K562 (cell line): ENCODE data around the gene BEST2. TPM values are rescaled to one million over a fixed set of nuclear protein-coding genes. Genes with fewer than 3 reads are reported as not detected.

Source experiments
- ARID3A ChIP-seq: IDR thresholded peaks from 2 replicates; pipeline ENCODE4 v1.6.1; 2012; ENCODE audit warnings: low read depth, low read length, improper control_type of control experiment, borderline replicate concordance
- ATF2 ChIP-seq: sonication (generic); formaldehyde crosslinking; IDR thresholded peaks from 2 replicates; pipeline ENCODE4 v1.8.1; 2022; ENCODE audit warnings: missing genetic modification reagents
- BRCA1 ChIP-seq, 2 experiments: fragments of 450-650 bp in 1 of 2; sonication (generic) in 1 of 2; formaldehyde crosslinking in 1 of 2; IDR thresholded peaks; 2 replicates each; pipeline versions ENCODE4 v1.5.0 to v1.6.1; 2017 to 2020; ENCODE audit warnings: mild to moderate bottlenecking in 1 of 2, missing genetic modification reagents in 1 of 2
- BRF2 ChIP-seq: IDR thresholded peaks from 3 replicates; pipeline ENCODE4 v1.6.1; 2011; ENCODE audit warnings: borderline replicate concordance, mild to moderate bottlenecking; ENCODE audit not compliant: insufficient read length, insufficient read depth
- CHCHD3 ChIP-seq: fragments of 250-450 bp; sonication (Bioruptor Pico); IDR thresholded peaks from 2 replicates; pipeline ENCODE4 v2.1.2; 2022; ENCODE audit warnings: mild to moderate bottlenecking
- CXXC5 ChIP-seq: fragments of 250-450 bp; sonication (Bioruptor Pico); IDR thresholded peaks from 2 replicates; pipeline ENCODE4 v1.8.0; 2022; ENCODE audit warnings: inconsistent platforms, mild to moderate bottlenecking, moderate library complexity
- EP300 ChIP-seq: IDR thresholded peaks from 2 replicates; pipeline ENCODE4 v1.6.1; 2012; ENCODE audit warnings: low read length, improper control_type of control experiment
- HCFC1 ChIP-seq: IDR thresholded peaks from 2 replicates; pipeline ENCODE4 v1.6.1; 2012; ENCODE audit warnings: low read depth, low read length, improper control_type of control experiment
- HDAC6 ChIP-seq: IDR thresholded peaks from 2 replicates; pipeline ENCODE4 v1.6.1; 2012; ENCODE audit warnings: low read depth, mild to moderate bottlenecking, control low read depth, inconsistent platforms, low read length, moderate library complexity
- KLF13 ChIP-seq: fragments of 450-650 bp; IDR thresholded peaks from 2 replicates; pipeline ENCODE4 v1.6.1; 2016; ENCODE audit warnings: missing genetic modification characterization, low read depth, mild to moderate bottlenecking, missing compliant biosample characterization, moderate library complexity, borderline replicate concordance
- NFIC ChIP-seq: fragments of 450-650 bp; IDR thresholded peaks from 2 replicates; pipeline ENCODE4 v1.6.1; 2017; ENCODE audit warnings: mild to moderate bottlenecking, inconsistent platforms
- NR0B1 ChIP-seq: fragments of 450-650 bp; IDR thresholded peaks from one replicate; pipeline ENCODE4 v1.6.1; 2018; ENCODE audit warnings: mild to moderate bottlenecking, moderate library complexity; ENCODE audit not compliant: partially characterized antibody
- PHTF2 ChIP-seq: fragments of 250-450 bp; sonication (Bioruptor Pico); IDR thresholded peaks from 2 replicates; pipeline ENCODE4 v1.5.0; 2021; ENCODE audit warnings: mild to moderate bottlenecking
- RBM25 ChIP-seq: fragments of 200-400 bp; formaldehyde crosslinking; IDR thresholded peaks from 2 replicates; pipeline ENCODE4 v1.6.1; 2018; ENCODE audit warnings: low read length, low read depth, moderate library complexity; ENCODE audit not compliant: severe bottlenecking
- RBM39 ChIP-seq: fragments of 200-400 bp; formaldehyde crosslinking; optimal IDR thresholded peaks from 2 replicates; pipeline ENCODE3; 2018; ENCODE audit warnings: low read depth, low read length
- SMC3 ChIP-seq: conservative IDR thresholded peaks from 2 replicates; pipeline ENCODE4 v1.6.1; 2011; ENCODE audit warnings: low read depth, low read length, improper control_type of control experiment; ENCODE audit not compliant: insufficient read depth
- UBTF ChIP-seq, 2 experiments: IDR thresholded peaks; 2 replicates each; pipeline ENCODE4 v1.6.1; 2012; ENCODE audit warnings: improper control_type of control experiment in 2 of 2, low read depth in 2 of 2, low read length in 2 of 2, borderline replicate concordance in 1 of 2
- ZNF41 ChIP-seq: fragments of 250-450 bp; sonication (Bioruptor Pico); conservative IDR thresholded peaks from 2 replicates; pipeline ENCODE4 v1.4.0; 2020; ENCODE audit warnings: mild to moderate bottlenecking
- ZNF57 ChIP-seq: fragments of 450-650 bp; formaldehyde crosslinking; IDR thresholded peaks from 2 replicates; pipeline ENCODE4 v1.4.0; 2020; ENCODE audit warnings: mild to moderate bottlenecking, moderate library complexity
- polyA plus RNA-seq, 8 experiments: library from polyadenylated mRNA; depleted of rRNA in 4 of 8; stranded (reverse) in 5 of 8; unstranded in 3 of 8; fragments of >200 nt; fragmentation: Nextera tagmentation in 2 of 8; fragmentation: Illumina TruSeq in 1 of 8; extraction: Ambion mirVana in 2 of 8; extraction: Trizol in 1 of 8; gene quantifications; 2 replicates each; pipeline versions ENCODE4 v1.2.1 to v1.2.3, GENCODE V29; 2011 to 2014; ENCODE audit warnings: inconsistent platforms in 1 of 8, missing spikeins in 1 of 8
- total RNA-seq, 7 experiments: library from RNA; depleted of rRNA in 6 of 7; stranded (reverse); fragments of >200 nt in 6 of 7; fragmentation: Illumina TruSeq in 2 of 7; extraction: Trizol in 2 of 7; gene quantifications; 2 replicates each; pipeline versions ENCODE4 v1.2.1 to v1.2.3, GENCODE V29; 2011 to 2021; ENCODE audit warnings: low replicate concordance in 1 of 7

Gene BEST2
- total and polyA plus RNA-seq, 9 of the 15 experiments (the other 6 are each of a cell fraction or from before 2014, with no cell fraction given), result not detected

- no peak for TF ChIP-seq ZNF41
- no peak for TF ChIP-seq BRF2
- TF ChIP-seq PHTF2 (CRISPR knock-in tag), result no peak
- TF ChIP-seq SMC3, result peak; percentile 86
- no peak for TF ChIP-seq HDAC6
- no peak for TF ChIP-seq UBTF (IDR thresholded peaks at IDR 0.05; ENCODE audit: borderline replicate concordance in 1 of 2, low read depth in 2 of 2, low read length in 2 of 2)
- no peak for TF ChIP-seq KLF13 (tag)
- peak; percentile 15; the same call in 1 of the 2 replicates for TF ChIP-seq EP300
- TF ChIP-seq ZNF57 (CRISPR knock-in tag), result no peak
- peak; percentile 22; the same call in 1 of the 2 replicates for TF ChIP-seq HCFC1
- TF ChIP-seq NFIC, result no peak
- no peak for TF ChIP-seq CHCHD3
- no peak for TF ChIP-seq RBM39
- no peak for TF ChIP-seq ARID3A
- TF ChIP-seq NR0B1, result no peak
- TF ChIP-seq BRCA1 (IDR thresholded peaks at IDR 0.05), result no peak
- no peak for TF ChIP-seq BRCA1 (CRISPR knock-in tag; IDR thresholded peaks at IDR 0.05)
- TF ChIP-seq CXXC5 (CRISPR knock-in tag), result peak; percentile 58
- no peak for TF ChIP-seq ATF2 (CRISPR knock-in tag)
- no peak for TF ChIP-seq RBM25
Observed at GRCh38 chr19:12777217-12778016, 25.8 kb downstream of the BEST2 start (continued).
